GM19468 (cell line): ENCODE results near the gene MROH7.
"Not testable (repeated sequence)": the region's sequence is repeated elsewhere in the genome, so short reads cannot be mapped to it uniquely, and the experiment has no call there.

Experiments
- ATAC-seq: cut with Tn5 transposase; IDR thresholded peaks from one replicate; pipeline ENCODE4 v1.9.1; 2021; ENCODE audit warnings: mild to moderate bottlenecking, moderate library complexity, moderate number of reproducible peaks; ENCODE audit not compliant: unreplicated experiment; ENCODE audit errors: extremely low read depth

The MROH7 gene

GRCh38 chr1:54609301-54609921 lies 32.2 kb upstream of the MROH7 start:
- no peak for ATAC-seq

GRCh38 chr1:54610048-54610447 lies 31.5 kb upstream of the MROH7 start:
- no peak for ATAC-seq

GRCh38 chr1:54610601-54611580 lies 30.7 kb upstream of the MROH7 start:
- no peak for ATAC-seq

GRCh38 chr1:54611621-54612020 lies 30.0 kb upstream of the MROH7 start:
- ATAC-seq = no peak

GRCh38 chr1:54614024-54614423 lies 27.6 kb upstream of the MROH7 start:
- no peak for ATAC-seq

- ATAC-seq = no peak
These were observed 27.0 kb upstream of the MROH7 start for GRCh38 chr1:54614563-54614962.

GRCh38 chr1:54615531-54616279 lies 25.9 kb upstream of the MROH7 start:
- ATAC-seq = no peak

- no peak for ATAC-seq
These were observed 21.8 kb upstream of the MROH7 start for GRCh38 chr1:54619749-54620148.

- ATAC-seq = no peak
These were observed 18.2 kb upstream of the MROH7 start, which contains the start of gene FAM151A for GRCh38 chr1:54623216-54624007. FAM151A (minus strand) TSS chr1:54623525; CDS start chr1:54623395, 130 bp downstream.

GRCh38 chr1:54624466-54625464 lies 16.8 kb upstream of the MROH7 start:
- no peak for ATAC-seq

GRCh38 chr1:54627196-54627595 lies 14.4 kb upstream of the MROH7 start:
- ATAC-seq = no peak

GRCh38 chr1:54635804-54636203 lies 5.8 kb upstream of the MROH7 start:
- not testable (repeated sequence) for ATAC-seq

GRCh38 chr1:54636461-54637446 lies 4.8 kb upstream of the MROH7 start:
- not testable (repeated sequence) for ATAC-seq

- ATAC-seq = no peak
These were observed 1.2 kb upstream of the MROH7 start for GRCh38 chr1:54640361-54640760.

- no peak for ATAC-seq
These were observed 2.1 kb downstream of the MROH7 start for GRCh38 chr1:54643736-54644135.

GRCh38 chr1:54645806-54646676 lies 4.5 kb downstream of the MROH7 start:
- no peak for ATAC-seq
